ENCODE results near the gene PRDM16.

PRDM16 gene

DNA sequence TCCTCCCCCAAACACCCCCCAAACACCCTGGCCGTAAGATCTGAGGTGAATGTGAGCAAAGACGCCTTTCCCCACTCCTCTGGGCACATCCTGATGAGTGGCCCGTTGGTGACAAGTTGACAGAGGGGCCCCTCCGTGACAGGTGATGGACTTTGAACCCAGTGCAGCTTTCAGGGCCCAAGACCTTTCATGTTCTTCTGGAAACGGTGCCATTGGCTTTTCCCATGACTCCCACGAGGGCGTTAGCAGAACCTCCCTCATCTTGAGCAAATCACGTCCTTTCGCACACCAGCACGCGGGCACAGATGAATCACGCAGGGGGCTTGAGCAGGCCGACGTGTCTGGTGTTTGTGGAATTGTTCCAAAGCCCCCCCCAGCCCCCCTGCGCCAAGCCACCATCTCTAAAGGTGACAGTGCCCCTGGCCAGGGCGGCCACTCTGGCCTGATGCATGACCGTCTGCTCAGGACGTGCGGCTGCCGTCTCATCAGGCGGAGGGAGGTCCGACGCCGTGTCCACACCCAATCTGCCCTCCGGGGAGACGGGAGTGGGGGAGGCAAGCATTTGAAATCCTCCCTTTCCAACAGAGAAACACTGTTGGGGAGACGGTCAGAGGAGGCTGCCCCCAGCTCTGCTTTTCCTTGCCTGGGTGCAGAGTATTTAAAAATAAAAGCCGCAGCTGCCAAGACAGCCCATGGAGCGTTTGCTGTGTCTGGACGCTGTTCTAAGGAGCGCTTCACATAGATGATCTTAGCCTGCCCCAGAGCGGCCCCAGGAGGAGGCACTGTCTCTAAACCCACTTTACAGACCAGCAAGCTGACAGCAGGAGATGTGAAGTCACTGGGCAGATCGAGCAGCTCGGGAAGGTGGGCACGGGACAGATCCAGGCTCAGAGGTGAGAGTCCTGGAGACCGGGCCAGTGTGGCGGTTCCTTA lies 287.2 kb downstream of the PRDM16 start:
- H3K9ac ChIP-seq (ENCODE audit: low read depth, low read length, poor library complexity) = peak overlapping the region; percentile 51
- H2AK5ac ChIP-seq (ENCODE audit: low read depth, low read length) = peak overlapping the region; percentile 97
- peak overlapping the region; percentile 82 for H2BK120ac ChIP-seq (ENCODE audit: low read depth, low read length)
- H4K8ac ChIP-seq (ENCODE audit: low read depth, low read length) = no peak overlapping the region
- peak overlapping the region; percentile 36 for H2BK12ac ChIP-seq (ENCODE audit: low read length)
- no peak for DNase-seq (ENCODE audit: low spot score)
- H3K27ac ChIP-seq (replicated peaks; ENCODE audit: low read length) = no peak overlapping the region
- H2AFZ ChIP-seq (ENCODE audit: low read length) = no peak overlapping the region
- H3K9me3 ChIP-seq (replicated peaks in 1 of 2; ENCODE audit: control insufficient read depth in 2 of 2, insufficient read depth in 1 of 2, low read depth in 1 of 2, low read length in 2 of 2) = no peaks in the 10 kb centered on the region
- peaks cover 7 to 40% of the 10 kb centered on the region in 2 donors for H3K4me1 ChIP-seq (ENCODE audit: control insufficient read depth in 2 of 2, insufficient read depth in 1 of 2, low read depth in 1 of 2, low read length in 2 of 2)
- H2BK15ac ChIP-seq (ENCODE audit: low read length) = peak overlapping the region; percentile 87
- no peaks in the 10 kb centered on the region for H3K36me3 ChIP-seq (replicated peaks in 1 of 2; ENCODE audit: control insufficient read depth in 2 of 2, insufficient read depth in 2 of 2, low read length in 2 of 2)
- WGBS, 2 donors (ENCODE audit: extremely low coverage in 2 of 2, insufficient read length in 2 of 2, insufficient replicate concordance in 1 of 2) = no CpG with 5 or more reads among the region's 37 CpGs
- H3K18ac ChIP-seq (ENCODE audit: low read length) = peak overlapping the region; percentile 88
- H3K4ac ChIP-seq (ENCODE audit: low read length) = no peak overlapping the region
- H3K27me3 ChIP-seq (ENCODE audit: control insufficient read depth in 3 of 3, insufficient read depth in 3 of 3, low read depth in 1 of 3, low read length in 3 of 3) = peaks cover 0 to 83% (median 0%) of the 10 kb centered on the region in 3 experiments
- peak overlapping the region; percentile 47 for H3K14ac ChIP-seq (ENCODE audit: low read length)
- no peak overlapping the region for H3K4me3 ChIP-seq (ENCODE audit: low read length in 2 of 2)
- H3K79me1 ChIP-seq (ENCODE audit: low read depth, low read length) = peaks cover 3% of the 10 kb centered on the region
- peak overlapping the region; percentile 69 for H4K91ac ChIP-seq (ENCODE audit: low read depth, low read length, poor library complexity)
- H3K4me2 ChIP-seq (ENCODE audit: insufficient read depth, low read length, poor library complexity, severe bottlenecking) = no peak overlapping the region
- no peak overlapping the region for H2BK5ac ChIP-seq (ENCODE audit: low read length)
- H3K23ac ChIP-seq (ENCODE audit: low read depth, low read length, poor library complexity) = peak overlapping the region; percentile 67

DNA sequence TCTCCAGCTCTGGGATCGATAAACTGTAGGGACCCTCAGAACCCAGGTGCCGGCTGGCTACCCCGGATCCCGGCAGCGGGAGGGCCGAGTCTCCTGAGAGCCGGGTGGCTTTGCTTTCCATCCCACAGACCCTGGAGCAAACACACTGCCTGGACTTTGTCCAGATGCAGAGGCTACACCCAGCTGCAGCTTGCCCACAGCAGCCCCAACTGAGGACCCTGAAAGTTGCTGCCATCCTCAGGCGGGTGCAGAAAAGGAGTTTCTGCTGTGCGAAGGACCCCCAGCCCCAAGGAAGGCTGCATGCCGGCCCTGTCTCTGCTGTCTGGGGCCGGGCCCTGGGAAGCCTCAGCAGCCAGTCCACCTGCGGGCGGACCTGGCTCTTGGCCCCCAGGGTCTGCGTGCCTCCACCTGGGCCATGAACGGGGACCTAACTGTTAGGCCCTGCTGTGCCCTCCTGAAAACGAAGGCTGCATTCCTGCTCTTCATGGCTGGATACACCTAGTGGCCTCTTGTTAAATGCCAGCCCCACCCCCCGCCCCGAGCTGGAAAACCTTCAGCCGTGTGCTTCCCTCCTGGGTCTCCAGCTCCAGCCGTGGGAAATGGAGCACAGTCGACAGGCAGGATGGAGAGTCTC lies 287.9 kb downstream of the PRDM16 start:
- H3K27ac ChIP-seq (replicated peaks; ENCODE audit: low read length) = no peak overlapping the region

DNA sequence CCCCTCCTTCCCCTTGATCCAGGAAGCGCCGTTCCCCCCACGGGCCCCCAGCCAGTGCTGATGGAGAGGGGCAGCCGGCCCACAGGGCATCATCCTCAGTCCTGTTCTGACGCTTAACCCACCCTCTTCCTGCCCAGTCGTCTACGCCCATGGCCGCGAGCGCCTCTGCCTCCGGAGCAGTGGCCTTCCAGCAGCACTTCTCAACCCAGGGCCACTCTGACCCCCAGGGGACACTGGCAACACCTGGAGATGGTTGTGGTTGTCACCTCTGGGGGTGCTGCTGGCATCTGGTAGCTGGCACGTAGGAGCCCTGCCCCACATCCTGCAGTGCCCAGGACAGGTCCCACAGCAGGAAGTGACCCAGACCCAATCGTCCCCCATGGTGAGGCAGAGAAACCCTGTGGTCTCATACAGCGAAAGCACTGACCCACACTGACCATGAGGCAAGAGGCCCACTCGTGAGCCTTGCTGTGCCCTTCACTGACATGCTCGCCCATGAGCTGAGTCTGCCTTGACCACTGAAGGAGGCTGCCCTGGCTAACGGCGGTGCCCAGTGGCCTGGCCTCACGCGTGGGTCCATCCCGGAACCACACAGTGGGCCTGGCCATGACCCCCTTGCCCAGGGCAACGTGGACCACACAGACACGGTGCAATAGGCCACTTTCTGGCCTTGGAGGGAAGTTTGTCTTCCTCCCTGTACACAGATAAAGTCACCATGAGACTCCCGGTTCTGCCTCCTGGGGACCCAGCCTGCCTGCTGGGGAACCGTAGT lies 288.7 kb downstream of the PRDM16 start:
- Histone ChIP-seq H3K27me3 (ENCODE audit: control insufficient read depth in 3 of 3, insufficient read depth in 3 of 3, low read depth in 1 of 3, low read length in 3 of 3) (peaks cover 0 to 86% (median 1%) of the 10 kb centered on the region in 3 experiments), H2BK120ac (ENCODE audit: low read depth, low read length) (no peak overlapping the region), H2BK5ac (ENCODE audit: low read length) (peak overlapping the region; percentile 14), H4K91ac (ENCODE audit: low read depth, low read length, poor library complexity) (no peak overlapping the region), H3K4ac (ENCODE audit: low read length) (no peak overlapping the region), H3K79me1 (ENCODE audit: low read depth, low read length) (peaks cover 3% of the 10 kb centered on the region), H3K27ac (replicated peaks; ENCODE audit: low read length) (no peak overlapping the region), H3K4me1 (ENCODE audit: control insufficient read depth in 2 of 2, insufficient read depth in 1 of 2, low read depth in 1 of 2, low read length in 2 of 2) (peaks cover 1 to 36% of the 10 kb centered on the region in 2 donors), H3K18ac (ENCODE audit: low read length) (peak overlapping the region; percentile 86), H2AK5ac (ENCODE audit: low read depth, low read length) (peak overlapping the region; percentile 95), H2BK12ac (ENCODE audit: low read length) (peak overlapping the region; percentile 59), H2BK15ac (ENCODE audit: low read length) (peak overlapping the region; percentile 87), H4K8ac (ENCODE audit: low read depth, low read length) (no peak overlapping the region), H3K9me3 (replicated peaks in 1 of 2; ENCODE audit: control insufficient read depth in 2 of 2, insufficient read depth in 1 of 2, low read depth in 1 of 2, low read length in 2 of 2) (no peaks in the 10 kb centered on the region), H2AFZ (ENCODE audit: low read length) (no peak overlapping the region), H3K4me2 (ENCODE audit: insufficient read depth, low read length, poor library complexity, severe bottlenecking) (no peak overlapping the region), H3K36me3 (replicated peaks in 1 of 2; ENCODE audit: control insufficient read depth in 2 of 2, insufficient read depth in 2 of 2, low read length in 2 of 2) (no peaks in the 10 kb centered on the region), H3K9ac (ENCODE audit: low read depth, low read length, poor library complexity) (peak overlapping the region; percentile 27), H3K4me3 (ENCODE audit: low read length in 2 of 2) (peak overlapping the region in 1 of 2 donors; percentile 29), H3K14ac (ENCODE audit: low read length) (peak overlapping the region; percentile 48), H3K23ac (ENCODE audit: low read depth, low read length, poor library complexity) (no peak overlapping the region)
- DNase-seq (ENCODE audit: low spot score) = no peak
- WGBS, 2 donors (ENCODE audit: extremely low coverage in 2 of 2, insufficient read length in 2 of 2, insufficient replicate concordance in 1 of 2) = no CpG with 5 or more reads among the region's 25 CpGs

More for the DNA sequence above, 287.9 kb downstream of the PRDM16 start:
- peaks cover 7 to 36% of the 10 kb centered on the region in 2 donors for H3K4me1 ChIP-seq (ENCODE audit: control insufficient read depth in 2 of 2, insufficient read depth in 1 of 2, low read depth in 1 of 2, low read length in 2 of 2)
- H3K36me3 ChIP-seq (replicated peaks in 1 of 2; ENCODE audit: control insufficient read depth in 2 of 2, insufficient read depth in 2 of 2, low read length in 2 of 2) = no peaks in the 10 kb centered on the region
- no peak overlapping the region for H4K8ac ChIP-seq (ENCODE audit: low read depth, low read length)
- H3K9ac ChIP-seq (ENCODE audit: low read depth, low read length, poor library complexity) = no peak overlapping the region
- H3K14ac ChIP-seq (ENCODE audit: low read length) = peak overlapping the region; percentile 47
- peaks cover 3% of the 10 kb centered on the region for H3K79me1 ChIP-seq (ENCODE audit: low read depth, low read length)
- no peak overlapping the region for H3K4me2 ChIP-seq (ENCODE audit: insufficient read depth, low read length, poor library complexity, severe bottlenecking)
- H3K23ac ChIP-seq (ENCODE audit: low read depth, low read length, poor library complexity) = peak overlapping the region; percentile 67
- H2BK120ac ChIP-seq (ENCODE audit: low read depth, low read length) = no peak overlapping the region
- H2AK5ac ChIP-seq (ENCODE audit: low read depth, low read length) = peak overlapping the region; percentile 97
- H3K4me3 ChIP-seq (ENCODE audit: low read length in 2 of 2) = no peak overlapping the region
- H3K18ac ChIP-seq (ENCODE audit: low read length) = peak overlapping the region; percentile 86
- H2BK15ac ChIP-seq (ENCODE audit: low read length) = peak overlapping the region; percentile 87
- no peak overlapping the region for H3K4ac ChIP-seq (ENCODE audit: low read length)
- peaks cover 0 to 85% (median 0%) of the 10 kb centered on the region in 3 experiments for H3K27me3 ChIP-seq (ENCODE audit: control insufficient read depth in 3 of 3, insufficient read depth in 3 of 3, low read depth in 1 of 3, low read length in 3 of 3)
- H2AFZ ChIP-seq (ENCODE audit: low read length) = no peak overlapping the region
- no peaks in the 10 kb centered on the region for H3K9me3 ChIP-seq (replicated peaks in 1 of 2; ENCODE audit: control insufficient read depth in 2 of 2, insufficient read depth in 1 of 2, low read depth in 1 of 2, low read length in 2 of 2)
- no peak for DNase-seq (ENCODE audit: low spot score)
- H2BK12ac ChIP-seq (ENCODE audit: low read length) = peak overlapping the region; percentile 61
- no peak overlapping the region for H2BK5ac ChIP-seq (ENCODE audit: low read length)
- no peak overlapping the region for H4K91ac ChIP-seq (ENCODE audit: low read depth, low read length, poor library complexity)
- no CpG with 5 or more reads among the region's 21 CpGs for WGBS, 2 donors (ENCODE audit: extremely low coverage in 2 of 2, insufficient read length in 2 of 2, insufficient replicate concordance in 1 of 2)

Data from neuronal stem cell (in vitro differentiated cells).